Measurements from ENCODE around the gene WDR27.

Gene WDR27

GRCh38 chr6:169641461-169642085, 60.3 kb downstream of the WDR27 start:
- DNase-seq (ENCODE audit: low read depth in 4 of 4, low spot score in 1 of 4) = no peak

DNA sequence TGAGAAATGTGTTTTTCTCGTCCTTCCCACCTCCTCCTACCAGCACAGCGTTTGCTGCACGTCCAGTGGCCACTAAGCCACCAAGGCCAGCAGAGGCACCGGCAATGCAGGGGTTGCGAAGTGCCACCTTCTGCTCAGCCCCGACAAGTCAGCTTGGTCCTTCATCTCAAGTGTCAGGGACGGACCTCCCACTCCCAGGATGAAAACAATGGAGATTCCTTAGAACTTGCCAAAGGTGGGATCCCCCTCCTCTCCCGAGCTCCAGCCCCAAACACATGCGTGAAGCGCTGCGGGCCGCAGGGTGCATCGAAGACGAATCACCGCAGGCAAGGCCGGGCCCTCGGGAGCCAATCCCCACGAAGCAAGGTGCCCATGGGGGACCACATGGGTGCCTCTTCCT, 60.8 kb downstream of the WDR27 start:
- DNase-seq (ENCODE audit: low read depth in 4 of 4, low spot score in 1 of 4) = no peak

- DNase-seq (ENCODE audit: low read depth in 4 of 4, low spot score in 1 of 4) = no peak
These were observed 61.4 kb downstream of the WDR27 start for GRCh38 chr6:169640351-169640852.

DNA sequence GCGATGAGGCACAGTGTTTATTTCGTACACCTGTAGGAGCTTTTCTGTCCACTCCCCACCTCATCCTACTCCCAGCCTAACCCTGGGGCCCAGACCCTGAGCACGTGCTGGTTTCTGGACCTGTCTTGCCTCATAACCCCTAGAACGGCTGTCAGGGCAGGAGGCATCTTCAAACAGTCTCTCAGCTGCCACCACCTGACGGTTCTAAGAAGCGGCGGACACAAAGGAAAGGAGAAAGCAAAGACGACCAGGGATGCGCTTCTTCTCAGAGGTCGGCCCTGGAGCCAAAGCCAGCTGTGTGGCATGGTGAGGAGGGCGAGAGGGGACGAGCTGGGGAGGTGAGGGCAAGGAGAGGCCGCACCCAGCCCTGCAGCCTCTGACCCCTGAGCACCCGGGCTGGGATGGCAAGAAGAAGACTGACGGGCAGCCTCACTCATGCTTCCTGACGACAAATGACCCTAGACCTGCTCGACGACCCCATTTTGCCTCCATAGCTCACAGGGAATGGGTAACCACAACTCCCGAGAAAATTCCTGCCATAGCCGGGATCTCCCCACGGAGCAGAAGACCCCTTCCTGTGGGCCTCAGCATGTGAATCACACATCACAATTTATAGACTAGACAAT, 62.1 kb downstream of the WDR27 start:
- DNase-seq (ENCODE audit: low read depth in 4 of 4, low spot score in 1 of 4) = no peak

GRCh38 chr6:169638915-169639314, 62.9 kb downstream of the WDR27 start:
- DNase-seq (ENCODE audit: low read depth in 4 of 4, low spot score in 1 of 4) = no peak

- no peak for DNase-seq (ENCODE audit: low read depth in 4 of 4, low spot score in 1 of 4)
These were observed 63.4 kb downstream of the WDR27 start for GRCh38 chr6:169638388-169638787.

GRCh38 chr6:169635345-169635744, 66.5 kb downstream of the WDR27 start:
- no peak for DNase-seq (ENCODE audit: low read depth in 4 of 4, low spot score in 1 of 4)

GRCh38 chr6:169632841-169633240, 69.0 kb downstream of the WDR27 start:
- DNase-seq (ENCODE audit: low read depth in 4 of 4, low spot score in 1 of 4) = no peak

DNA sequence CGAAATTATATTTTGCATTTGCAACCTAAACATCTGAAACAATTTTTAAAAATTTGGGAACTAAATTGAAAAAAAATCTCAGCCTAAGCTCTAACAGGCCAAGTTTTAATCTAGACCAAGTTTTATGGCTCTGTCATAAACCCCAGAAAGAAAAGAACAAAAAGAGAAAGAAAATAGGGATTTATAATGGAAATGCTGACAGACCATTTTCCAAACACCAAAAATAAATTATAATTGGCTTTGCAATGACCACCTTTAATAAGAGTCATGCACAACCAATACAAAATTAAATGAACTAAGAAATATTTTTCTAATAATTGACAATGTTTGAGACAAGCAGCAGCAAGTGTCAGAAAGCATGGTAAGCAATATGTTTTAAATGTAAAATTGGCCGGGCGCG, 72.6 kb downstream of the WDR27 start:
- no peak for DNase-seq (ENCODE audit: low read depth in 4 of 4, low spot score in 1 of 4)

- DNase-seq (ENCODE audit: low read depth in 4 of 4, low spot score in 1 of 4) = no peak
These were observed 73.9 kb downstream of the WDR27 start for GRCh38 chr6:169627736-169628607.

- no peak for DNase-seq (ENCODE audit: low read depth in 4 of 4, low spot score in 1 of 4)
These were observed 75.2 kb downstream of the WDR27 start for GRCh38 chr6:169626649-169627048.

- no peak for DNase-seq (ENCODE audit: low read depth in 4 of 4, low spot score in 1 of 4)
These were observed 75.7 kb downstream of the WDR27 start for GRCh38 chr6:169626169-169626568.

- DNase-seq (ENCODE audit: low read depth in 4 of 4, low spot score in 1 of 4) = no peak
These were observed 76.5 kb downstream of the WDR27 start for GRCh38 chr6:169625376-169625775.

- no peak for DNase-seq (ENCODE audit: low read depth in 4 of 4, low spot score in 1 of 4)
These were observed 77.0 kb downstream of the WDR27 start for GRCh38 chr6:169624785-169625184.

DNA sequence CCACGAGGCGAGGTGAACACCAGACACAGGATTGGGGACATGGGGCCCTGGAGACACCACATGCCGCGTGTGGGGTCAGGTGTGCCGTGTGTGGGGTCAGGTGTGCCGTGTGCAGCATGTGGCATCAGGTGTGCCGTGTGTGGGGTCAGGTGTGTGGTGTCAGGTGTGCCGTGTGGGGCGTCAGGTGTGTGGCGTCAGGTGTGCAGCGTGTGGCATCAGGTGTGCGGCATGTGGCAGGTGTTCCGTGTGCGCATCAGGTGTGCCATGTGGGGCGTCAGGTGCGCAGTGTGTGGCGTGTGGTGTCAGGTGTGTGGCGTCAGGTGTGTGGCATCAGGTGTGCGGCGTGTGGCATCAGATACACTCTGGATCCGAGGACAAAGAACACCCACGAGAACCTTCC, 77.9 kb downstream of the WDR27 start:
- no peak for DNase-seq (ENCODE audit: low read depth in 4 of 4, low spot score in 1 of 4)

DNA sequence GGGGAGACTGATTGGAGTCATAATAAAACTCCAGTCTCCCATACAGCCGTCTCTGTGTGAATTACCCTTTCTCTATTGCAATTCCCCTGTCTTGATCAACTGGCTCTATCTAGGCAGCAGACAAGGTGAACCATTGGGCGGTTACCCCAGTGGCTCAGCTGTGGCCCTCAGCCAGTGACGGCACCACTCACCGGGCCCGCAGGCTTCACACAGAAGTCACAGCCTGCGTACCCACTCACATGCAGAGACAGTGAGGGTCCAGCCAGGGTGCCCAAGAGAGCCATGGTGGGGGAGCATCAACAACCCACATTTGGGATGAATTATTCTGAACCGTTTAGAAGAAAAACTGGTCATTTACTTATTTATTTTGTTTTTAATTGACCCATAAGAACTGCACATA, 78.5 kb downstream of the WDR27 start:
- no peak for DNase-seq (ENCODE audit: low read depth in 4 of 4, low spot score in 1 of 4)

GRCh38 chr6:169622618-169623017, 79.2 kb downstream of the WDR27 start:
- DNase-seq (ENCODE audit: low read depth in 4 of 4, low spot score in 1 of 4) = no peak

GRCh38 chr6:169621311-169621710, 80.5 kb downstream of the WDR27 start:
- DNase-seq (ENCODE audit: low read depth in 4 of 4, low spot score in 1 of 4) = no peak

GRCh38 chr6:169620171-169621130, 81.4 kb downstream of the WDR27 start:
- DNase-seq (ENCODE audit: low read depth in 4 of 4, low spot score in 1 of 4) = no peak

GRCh38 chr6:169619650-169620049, 82.2 kb downstream of the WDR27 start:
- no peak for DNase-seq (ENCODE audit: low read depth in 4 of 4, low spot score in 1 of 4)

Data from stimulated activated CD4-positive, alpha-beta T cell treated with anti-CD3 and anti-CD28 coated beads, Interleukin-1b, Interleukin-23, amount 100 ng/mL, for 24 hours (primary cell).